Esophagus squamous epithelium (tissue), 5 donors: Measurements from ENCODE around the gene ANKRD36. TPM values are rescaled to one million over a fixed set of nuclear protein-coding genes. Genes with fewer than 3 reads are reported as not detected.
"Not testable (repeated sequence)": the region's sequence is repeated elsewhere in the genome, so short reads cannot be mapped to it uniquely, and the experiment has no call there.

Experiments
- DNase-seq: peaks from one replicate; lab custom pipeline; 2025; lab: John Stamatoyannopoulos, UW
- H3K27ac ChIP-seq, 4 donors: fragments of 200-600 bp; sonication (generic); one replicate each; pipeline ENCODE4 v1.5.1; 2016 to 2019; ENCODE audit warnings: mild to moderate bottlenecking in 1 of 4
- H3K27me3 ChIP-seq, 4 donors: fragments of 200-600 bp; sonication (generic); 1 replicate in 3 of 4; 2 replicates in 1 of 4; pipeline versions ENCODE4 v1.5.1 to v1.6.0; 2017 to 2021; ENCODE audit warnings: antibody characterized with exemption in 1 of 4
- H3K36me3 ChIP-seq, 3 donors: fragments of 200-600 bp; sonication (generic); one replicate each; pipeline ENCODE4 v1.5.1; 2016 to 2019
- H3K4me1 ChIP-seq, 3 donors: fragments of 200-600 bp; sonication (generic); one replicate each; pipeline ENCODE4 v1.5.1; 2017 to 2019
- H3K4me3 ChIP-seq, 4 donors: fragments of 200-600 bp; sonication (generic); 1 replicate in 3 of 4; 2 replicates in 1 of 4; pipeline ENCODE4 v1.5.1; 2016 to 2019; ENCODE audit warnings: mild to moderate bottlenecking in 2 of 4, moderate library complexity in 1 of 4
- H3K9me3 ChIP-seq, 3 donors: fragments of 200-600 bp; sonication (generic); one replicate each; pipeline ENCODE4 v1.5.1; 2016 to 2019
- CTCF ChIP-seq, 6 experiments: fragments of 450-650 bp in 4 of 6; fragments of 200-600 bp in 2 of 6; sonication (generic) in 2 of 6; IDR thresholded peaks; one replicate each; pipeline ENCODE4 v1.5.1; 2016 to 2019; ENCODE audit warnings: antibody characterized with exemption in 6 of 6, mild to moderate bottlenecking in 4 of 6, moderate library complexity in 4 of 6
- POLR2A ChIP-seq, 4 donors: fragments of 450-650 bp; IDR thresholded peaks; one replicate each; pipeline ENCODE4 v1.6.1; 2017; ENCODE audit warnings: antibody characterized with exemption in 4 of 4, mild to moderate bottlenecking in 4 of 4, moderate library complexity in 3 of 4
- WGBS, 2 donors: methylation state at CpG; one replicate each; pipeline ENCODE4 v1.1.5; 2018; 5-methylcytosine and 5-hydroxymethylcytosine counted together
- intact Hi-C: fragments of 100-400 bp; cut with DNase I; formaldehyde crosslinking; loops from one replicate; pipeline ENCODE4 v1.15.0; 2022
- small RNA-seq, 4 donors: library from RNA; depleted of rRNA; stranded (forward); fragments of <200 nt; gene quantifications; one replicate each; pipeline ENCODE3, GENCODE V24; 2016
- total RNA-seq, 4 donors: library from RNA; depleted of rRNA; stranded (reverse); fragments of >200 nt; gene quantifications; one replicate each; pipeline ENCODE4 v1.1.0, GENCODE V29; 2016
- donor health status: DM: yes; HTN: yes; CAD: no.

The ANKRD36 gene
- total RNA-seq, 4 donors from 2014 or later = 4.7 to 25.7 (median 8.5) TPM

GRCh38 chr2:97267411-97268074 lies 154.6 kb downstream of the ANKRD36 start:
- peaks cover 0 to 8% (median 0%) of the 10 kb centered on the region in 3 donors for H3K9me3 ChIP-seq
- intact Hi-C loops = no loop called here
- WGBS, 2 donors = 94 to 95% methylated on average over 7 to 10 of the region's 10 CpGs
- H3K4me3 ChIP-seq = no peak overlapping the region
- no peaks in the 10 kb centered on the region for H3K27me3 ChIP-seq
- no peaks in the 10 kb centered on the region for H3K4me1 ChIP-seq
- H3K36me3 ChIP-seq = no peaks in the 10 kb centered on the region
- no peak for DNase-seq
- no peak for TF ChIP-seq POLR2A (IDR thresholded peaks at IDR 0.05)
- no peak for TF ChIP-seq CTCF (IDR thresholded peaks at IDR 0.05)
- H3K27ac ChIP-seq = no peak overlapping the region

GRCh38 chr2:97268075-97268591 lies 155.2 kb downstream of the ANKRD36 start:
- H3K9me3 ChIP-seq, intact Hi-C loops, H3K4me1 ChIP-seq, H3K4me3 ChIP-seq, DNase-seq, H3K27ac ChIP-seq, H3K36me3 ChIP-seq, H3K27me3 ChIP-seq: not testable (repeated sequence)
- 77 to 97% methylated on average over 2 to 6 of the region's 6 CpGs for WGBS, 2 donors

- H3K9me3 ChIP-seq, DNase-seq, H3K36me3 ChIP-seq, H3K27ac ChIP-seq, H3K4me3 ChIP-seq, H3K27me3 ChIP-seq, intact Hi-C loops, H3K4me1 ChIP-seq: not testable (repeated sequence)
- no CpG with 5 or more reads among the region's 4 CpGs for WGBS, 2 donors
Measured at GRCh38 chr2:97276232-97276798, 163.4 kb downstream of the ANKRD36 start.

- intact Hi-C loops = not testable (repeated sequence)
- WGBS, 2 donors = no CpG with 5 or more reads among the region's 2 CpGs
Measured at GRCh38 chr2:97285187-97285586, 172.2 kb downstream of the ANKRD36 start.

GRCh38 chr2:97293687-97294086 lies 180.7 kb downstream of the ANKRD36 start:
- 64% methylated on average over 1 of the region's 1 CpG; no CpG with 5 or more reads in 1 of the 2 donors for WGBS, 2 donors
- H3K9me3 ChIP-seq, DNase-seq, H3K4me1 ChIP-seq, intact Hi-C loops, H3K27ac ChIP-seq, H3K4me3 ChIP-seq, H3K36me3 ChIP-seq, H3K27me3 ChIP-seq: not testable (repeated sequence)

More at GRCh38 chr2:97285187-97285586, 172.2 kb downstream of the ANKRD36 start:
- not testable (repeated sequence) for H3K9me3 ChIP-seq, H3K4me3 ChIP-seq, H3K36me3 ChIP-seq, DNase-seq, H3K4me1 ChIP-seq, H3K27ac ChIP-seq, H3K27me3 ChIP-seq

Small RNAs within 50 kb of the gene (small RNA-seq; reads per million reads assigned to genes)
- 0 reads per million in 4 donors for gene RN7SL313P

Other genes with a start within 250 kb of the ANKRD36 start
- gene SEMA4C, start 243.1 kb upstream of the ANKRD36 start, total RNA-seq = 10 to 100 TPM in 2 of 4 donors, 1 to 10 TPM in 2; 7.4 to 23.8 (median 12.8) TPM
- under 1 TPM in 1 of 4 donors, not detected in 3; 0.72 TPM for gene FAM178B, start 126.6 kb upstream of the ANKRD36 start, total RNA-seq
- 10 to 100 TPM in 1 of 4 donors, 1 to 10 TPM in 3; 1.4 to 11.1 (median 5.3) TPM for gene FAHD2B, start 18.3 kb upstream of the ANKRD36 start, total RNA-seq